ENCODE results near the gene CAPZA2. TPM values are rescaled to one million over a fixed set of nuclear protein-coding genes. Genes with fewer than 3 reads are reported as not detected.

Gene CAPZA2
- total RNA-seq, 1 experiment from 2014 or later = 57.7 TPM

- ChIA-PET POLR2A (ENCODE audit: unreplicated experiment) (no interaction called here), CTCF (no interaction called here)
- no peak overlapping the region for H3K4me2 ChIP-seq (ENCODE audit: low read length)
- no peaks in the 10 kb centered on the region for H3K9me2 ChIP-seq (replicated peaks; ENCODE audit: low read length)
- no peaks in the 10 kb centered on the region for H3F3A ChIP-seq (ENCODE audit: low read length, unreplicated experiment)
- no peak overlapping the region for H3K9ac ChIP-seq (ENCODE audit: low read length)
- H3K9me3 ChIP-seq (ENCODE audit: low read length) = no peaks in the 10 kb centered on the region
- BruUV-seq (replicated peaks) = no TSS peak
- no peaks in the 10 kb centered on the region for H3K36me3 ChIP-seq (ENCODE audit: low read depth, low read length)
- H2AFZ ChIP-seq (ENCODE audit: low read length) = no peak overlapping the region
- intact Hi-C loops (cut with micrococcal nuclease) = no loop called here
- TF ChIP-seq EZH2 (IDR thresholded peaks at IDR 0.05; ENCODE audit: low read length, unreplicated experiment) (no peak), EZH2phosphoT487 (IDR thresholded peaks at IDR 0.05; ENCODE audit: borderline replicate concordance, low read length) (no peak), CTCF (conservative IDR thresholded peaks at IDR 0.05; ENCODE audit: low read depth, low read length) (no peak)
- H4K20me1 ChIP-seq (ENCODE audit: low read length) = no peaks in the 10 kb centered on the region
- no peaks in the 10 kb centered on the region for H3K79me2 ChIP-seq (ENCODE audit: low read length)
- no peak overlapping the region for H3K27ac ChIP-seq (ENCODE audit: low read length)
- H3K4me3 ChIP-seq (ENCODE audit: low read length) = no peak overlapping the region
- no peaks in the 10 kb centered on the region for H3K27me3 ChIP-seq (ENCODE audit: low read length)
- DNase-seq (no peak), ATAC-seq (no peak)
- peaks cover 20% of the 10 kb centered on the region for H3K4me1 ChIP-seq (ENCODE audit: insufficient read depth, low read length)
Measured at GRCh38 chr7:116840256-116840655, 22.1 kb upstream of the CAPZA2 start.

GRCh38 chr7:116842371-116842770 is 20.0 kb upstream of the CAPZA2 start:
- Histone ChIP-seq H3K79me2 (ENCODE audit: low read length) (no peaks in the 10 kb centered on the region), H3K27ac (ENCODE audit: low read length) (no peak overlapping the region), H3F3A (ENCODE audit: low read length, unreplicated experiment) (no peaks in the 10 kb centered on the region), H3K9ac (ENCODE audit: low read length) (no peak overlapping the region), H3K27me3 (ENCODE audit: low read length) (no peaks in the 10 kb centered on the region), H3K4me3 (ENCODE audit: low read length) (no peak overlapping the region), H3K4me1 (ENCODE audit: insufficient read depth, low read length) (0 out of 2 replicates have a peak, but pooled peaks cover 2% of the 10 kb centered on the region), H3K4me2 (ENCODE audit: low read length) (no peak overlapping the region), H3K9me3 (ENCODE audit: low read length) (no peaks in the 10 kb centered on the region), H2AFZ (ENCODE audit: low read length) (no peak overlapping the region), H4K20me1 (ENCODE audit: low read length) (no peaks in the 10 kb centered on the region), H3K36me3 (ENCODE audit: low read depth, low read length) (no peaks in the 10 kb centered on the region), H3K9me2 (replicated peaks; ENCODE audit: low read length) (no peaks in the 10 kb centered on the region)
- POLR2A ChIA-PET (ENCODE audit: unreplicated experiment) = no interaction called here
- TF ChIP-seq EZH2 (IDR thresholded peaks at IDR 0.05; ENCODE audit: low read length, unreplicated experiment) = no peak
- TF ChIP-seq CTCF (conservative IDR thresholded peaks at IDR 0.05; ENCODE audit: low read depth, low read length) = no peak
- TF ChIP-seq EZH2phosphoT487 (IDR thresholded peaks at IDR 0.05; ENCODE audit: borderline replicate concordance, low read length) = no peak
- BruUV-seq (replicated peaks) = no TSS peak
- CTCF ChIA-PET = no interaction called here
- ATAC-seq (no peak), DNase-seq (no peak)
- intact Hi-C loops (cut with micrococcal nuclease) = no loop called here

GRCh38 chr7:116843378-116843777 is 19.0 kb upstream of the CAPZA2 start:
- Histone ChIP-seq H2AFZ (ENCODE audit: low read length) (no peak overlapping the region), H3K9me3 (ENCODE audit: low read length) (no peaks in the 10 kb centered on the region), H3K27ac (ENCODE audit: low read length) (no peak overlapping the region), H3K4me3 (ENCODE audit: low read length) (no peak overlapping the region), H4K20me1 (ENCODE audit: low read length) (no peaks in the 10 kb centered on the region), H3K36me3 (ENCODE audit: low read depth, low read length) (no peaks in the 10 kb centered on the region), H3F3A (ENCODE audit: low read length, unreplicated experiment) (no peaks in the 10 kb centered on the region), H3K79me2 (ENCODE audit: low read length) (no peaks in the 10 kb centered on the region), H3K9ac (ENCODE audit: low read length) (no peak overlapping the region), H3K4me1 (ENCODE audit: insufficient read depth, low read length) (no peaks in the 10 kb centered on the region), H3K4me2 (ENCODE audit: low read length) (no peak overlapping the region), H3K27me3 (ENCODE audit: low read length) (no peaks in the 10 kb centered on the region), H3K9me2 (replicated peaks; ENCODE audit: low read length) (no peaks in the 10 kb centered on the region)
- CTCF ChIA-PET = no interaction called here
- ATAC-seq = no peak
- intact Hi-C loops (cut with micrococcal nuclease) = no loop called here
- no TSS peak for BruUV-seq (replicated peaks)
- POLR2A ChIA-PET (ENCODE audit: unreplicated experiment) = no interaction called here
- DNase-seq = no peak
- no peak for TF ChIP-seq CTCF (conservative IDR thresholded peaks at IDR 0.05; ENCODE audit: low read depth, low read length)
- TF ChIP-seq EZH2phosphoT487 (IDR thresholded peaks at IDR 0.05; ENCODE audit: borderline replicate concordance, low read length) = no peak
- no peak for TF ChIP-seq EZH2 (IDR thresholded peaks at IDR 0.05; ENCODE audit: low read length, unreplicated experiment)
